NT2/D1 (cell line): Measurements from ENCODE around the gene TRAM1L1.

Experiments
- DNase-seq: peaks from one replicate; pipeline ENCODE4 v3.0.0-alpha.2; 2011; ENCODE audit warnings: low read depth, low spot score
- H3K27me3 ChIP-seq: 2 replicates; pipeline ENCODE4 v1.6.0; 2011; ENCODE audit warnings: mild to moderate bottlenecking; ENCODE audit not compliant: insufficient read length, insufficient read depth
- H3K36me3 ChIP-seq: 2 replicates; pipeline ENCODE4 v1.6.1; 2011; ENCODE audit warnings: mild to moderate bottlenecking, low read length, mixed read lengths; ENCODE audit not compliant: insufficient read depth, insufficient read length
- H3K4me1 ChIP-seq: 2 replicates; pipeline ENCODE4 v1.5.1; 2011; ENCODE audit not compliant: insufficient read depth, insufficient read length
- H3K4me3 ChIP-seq: 2 replicates; pipeline ENCODE4 v1.5.1; 2011; ENCODE audit warnings: low read depth; ENCODE audit not compliant: insufficient read length
- H3K9ac ChIP-seq: 2 replicates; pipeline ENCODE4 v1.6.0; 2011; ENCODE audit warnings: low read depth; ENCODE audit not compliant: insufficient read length
- H3K9me3 ChIP-seq: 2 replicates; pipeline ENCODE4 v1.5.1; 2011; ENCODE audit warnings: mild to moderate bottlenecking, low read length; ENCODE audit not compliant: insufficient read depth
- SUZ12 ChIP-seq: IDR thresholded peaks from 2 replicates; pipeline ENCODE4 v1.6.1; 2011; ENCODE audit not compliant: insufficient read length, insufficient read depth; ENCODE audit errors: extremely low read depth
- YY1 ChIP-seq: IDR thresholded peaks from 2 replicates; pipeline ENCODE4 v1.6.1; 2011; ENCODE audit not compliant: insufficient read length, insufficient read depth
- ZNF274 ChIP-seq: IDR thresholded peaks from 2 replicates; pipeline ENCODE4 v1.6.1; 2011; ENCODE audit warnings: mild to moderate bottlenecking, low read depth, low read length

TRAM1L1 gene

DNA sequence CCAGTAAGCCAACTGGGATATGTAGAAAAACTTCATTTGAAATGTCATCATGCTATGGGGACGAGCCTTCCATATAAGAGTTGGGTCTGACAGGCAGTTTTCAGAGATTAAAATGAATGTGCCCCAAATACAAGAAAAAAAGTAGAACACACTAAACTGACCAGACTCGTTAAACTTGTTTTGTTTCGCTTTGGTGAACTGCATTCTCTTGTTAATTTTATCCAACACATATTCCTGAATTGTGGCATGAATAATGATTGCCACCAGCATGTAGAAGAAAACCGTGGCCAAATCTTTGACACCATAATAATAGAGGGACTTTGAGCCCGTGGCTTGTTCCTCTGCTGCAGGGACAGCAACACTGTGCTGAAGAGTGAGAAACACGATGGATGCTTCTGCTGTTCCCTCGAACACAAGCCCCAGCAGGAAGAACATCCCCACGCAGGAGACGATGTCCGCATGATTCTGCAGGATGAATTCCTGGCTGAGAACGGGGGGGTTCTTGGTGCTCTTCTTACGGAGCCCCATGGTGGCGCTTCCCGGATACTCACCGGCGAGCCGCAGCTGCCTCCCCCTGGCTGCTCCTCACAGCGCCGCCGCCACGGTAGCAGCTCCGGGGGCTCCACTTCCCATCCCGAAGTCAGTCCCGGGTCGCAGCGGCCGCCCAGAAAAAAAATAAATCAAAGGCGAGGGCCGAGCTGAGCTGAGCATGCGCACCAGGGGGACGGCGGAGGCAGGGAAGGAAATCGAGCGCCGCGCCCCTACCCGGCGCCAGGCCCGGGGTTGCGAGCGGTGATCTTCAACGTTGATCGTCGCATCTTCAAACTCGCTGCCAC, at the start of gene TRAM1L1:
Gene TRAM1L1 (minus strand): TSS at position 711 of the 836 bp plus-strand sequence. CDS start 183 bp downstream, at position 528.
- TF ChIP-seq YY1 = no peak
- no peak for TF ChIP-seq SUZ12
- no peak for TF ChIP-seq ZNF274

DNA sequence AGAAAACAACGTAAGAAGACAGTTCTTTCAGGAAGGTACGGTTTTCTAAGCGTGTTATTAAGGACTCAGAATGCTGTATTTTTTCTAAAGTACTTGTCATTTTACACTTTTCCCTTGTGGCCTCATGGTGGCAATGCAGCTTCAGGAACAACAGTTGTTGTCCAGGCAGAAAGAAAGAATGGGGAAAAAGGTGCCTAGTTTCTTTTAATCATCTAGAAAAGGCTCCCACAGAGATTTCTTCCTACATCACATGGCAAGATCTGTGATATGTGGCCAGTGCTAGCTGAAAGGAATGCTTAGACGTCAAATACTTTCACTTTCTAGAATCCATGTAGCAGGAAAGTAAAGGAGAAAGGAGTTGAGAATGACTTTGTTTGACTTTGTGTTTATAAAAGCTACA, 49.0 kb upstream of the TRAM1L1 start:
- DNase-seq = peak; percentile 22
- no peaks in the 10 kb centered on the region for H3K36me3 ChIP-seq
- TF ChIP-seq SUZ12 = no peak
- TF ChIP-seq ZNF274 = no peak
- no peak for TF ChIP-seq YY1
- no peaks in the 10 kb centered on the region for H3K9me3 ChIP-seq
- H3K9ac ChIP-seq = no peak overlapping the region
- H3K27me3 ChIP-seq = no peaks in the 10 kb centered on the region
- H3K4me3 ChIP-seq = no peak overlapping the region
- no peaks in the 10 kb centered on the region for H3K4me1 ChIP-seq

More for the DNA sequence above, at the start of gene TRAM1L1:
- peak within 1 kb of the TSS; percentile 46 for H3K4me3 ChIP-seq
- no peaks in the 10 kb centered on the region for H3K27me3 ChIP-seq
- no peaks in the 10 kb centered on the region for H3K9me3 ChIP-seq
- no peaks in the 10 kb centered on the region for H3K4me1 ChIP-seq
- peak; percentile 15 for DNase-seq
- H3K36me3 ChIP-seq = no peaks in the 10 kb centered on the region
- peak within 1 kb of the TSS; percentile 63 for H3K9ac ChIP-seq

DNA sequence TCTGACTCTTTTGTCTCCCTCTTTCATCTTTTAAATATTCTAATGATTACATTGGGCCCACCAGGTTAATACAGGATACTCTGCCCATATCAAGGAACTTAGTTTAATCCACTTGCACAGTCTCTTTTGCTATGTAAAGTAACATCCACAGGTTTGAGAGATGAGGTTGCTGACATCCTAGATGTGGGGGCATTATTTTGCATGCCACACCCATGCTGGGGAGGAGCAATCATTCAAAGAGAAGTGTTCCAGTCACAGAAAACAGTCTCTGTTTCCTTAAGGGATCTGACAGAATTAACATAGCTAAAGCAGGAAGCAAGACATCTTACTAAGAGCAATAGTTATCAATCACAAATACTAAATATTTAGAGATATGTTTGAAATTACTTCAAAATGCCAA, 11.5 kb upstream of the TRAM1L1 start:
- Histone ChIP-seq H3K4me3 (no peak overlapping the region), H3K4me1 (no peaks in the 10 kb centered on the region), H3K27me3 (no peaks in the 10 kb centered on the region), H3K36me3 (no peaks in the 10 kb centered on the region), H3K9ac (no peak overlapping the region), H3K9me3 (no peaks in the 10 kb centered on the region)
- TF ChIP-seq YY1 (no peak), SUZ12 (no peak), ZNF274 (no peak)
- DNase-seq = no peak

DNA sequence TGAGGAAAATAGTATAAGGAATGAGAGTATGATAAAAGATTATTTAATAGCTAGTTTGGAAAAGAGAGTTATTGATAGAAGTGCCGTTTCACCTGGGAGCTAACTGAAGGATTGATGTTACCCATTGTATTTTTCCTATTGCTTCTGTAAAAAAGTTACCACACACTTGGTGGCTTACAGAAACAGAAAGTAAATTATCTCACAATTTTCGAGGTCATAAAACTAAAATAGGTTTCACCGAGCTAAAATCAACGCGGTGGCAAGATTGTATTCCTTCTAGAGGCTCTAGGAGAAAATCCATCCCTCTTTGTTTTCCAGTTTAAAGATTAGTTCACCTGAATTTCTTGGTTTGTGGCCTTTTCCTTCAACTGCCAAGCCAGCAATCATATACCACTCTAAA, 11.1 kb upstream of the TRAM1L1 start:
- no peak for DNase-seq
- Histone ChIP-seq H3K9me3 (no peaks in the 10 kb centered on the region), H3K9ac (no peak overlapping the region), H3K36me3 (no peaks in the 10 kb centered on the region), H3K4me3 (no peak overlapping the region), H3K27me3 (no peaks in the 10 kb centered on the region), H3K4me1 (no peaks in the 10 kb centered on the region)
- TF ChIP-seq SUZ12 (no peak), YY1 (no peak), ZNF274 (no peak)

DNA sequence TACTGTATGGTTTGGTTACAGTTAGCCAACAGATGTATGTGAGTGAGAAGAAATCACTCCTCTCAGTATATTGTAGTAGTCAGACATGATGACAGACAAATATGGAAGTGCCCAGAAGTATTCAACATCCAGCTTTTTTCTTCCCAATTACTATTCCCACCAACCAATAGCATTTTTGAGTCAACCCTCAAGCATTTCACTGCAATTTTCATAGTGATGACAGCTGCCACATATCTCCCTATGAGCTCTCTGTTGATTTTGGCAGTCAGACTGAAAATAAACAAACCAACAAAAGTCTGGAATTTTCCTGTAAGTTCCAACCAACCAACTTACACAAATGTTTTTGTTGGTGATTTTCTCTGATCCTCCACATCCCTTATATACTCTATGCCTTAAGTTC, 8.2 kb upstream of the TRAM1L1 start:
- H3K4me1 ChIP-seq = no peaks in the 10 kb centered on the region
- no peaks in the 10 kb centered on the region for H3K27me3 ChIP-seq
- no peaks in the 10 kb centered on the region for H3K36me3 ChIP-seq
- TF ChIP-seq YY1 (no peak), SUZ12 (no peak), ZNF274 (no peak)
- no peak for DNase-seq
- no peak overlapping the region for H3K4me3 ChIP-seq
- no peak overlapping the region for H3K9ac ChIP-seq
- no peaks in the 10 kb centered on the region for H3K9me3 ChIP-seq

DNA sequence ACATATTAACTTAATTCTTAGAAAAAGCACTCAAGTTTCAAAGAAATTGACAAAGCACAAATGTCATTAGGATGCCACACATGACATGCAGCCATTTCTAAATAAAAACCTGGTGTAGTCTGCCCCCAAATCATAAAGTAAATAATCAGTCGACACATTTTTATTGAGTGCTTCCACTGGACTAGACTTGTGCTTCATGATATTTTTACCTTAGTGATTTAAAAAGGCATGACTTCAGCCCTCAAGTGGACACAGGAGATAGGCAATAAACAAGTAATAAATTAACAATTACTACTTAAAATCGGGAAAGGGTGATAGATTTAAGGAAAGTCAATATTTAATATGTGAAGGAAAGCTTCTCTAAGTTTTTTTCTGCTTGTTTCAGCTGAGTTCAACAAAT, 7.6 kb downstream of the TRAM1L1 start:
- DNase-seq = no peak
- Histone ChIP-seq H3K4me3 (no peak overlapping the region), H3K9ac (no peak overlapping the region), H3K9me3 (no peaks in the 10 kb centered on the region), H3K4me1 (no peaks in the 10 kb centered on the region), H3K27me3 (no peaks in the 10 kb centered on the region), H3K36me3 (no peaks in the 10 kb centered on the region)
- TF ChIP-seq YY1 (no peak), ZNF274 (no peak), SUZ12 (no peak)

DNA sequence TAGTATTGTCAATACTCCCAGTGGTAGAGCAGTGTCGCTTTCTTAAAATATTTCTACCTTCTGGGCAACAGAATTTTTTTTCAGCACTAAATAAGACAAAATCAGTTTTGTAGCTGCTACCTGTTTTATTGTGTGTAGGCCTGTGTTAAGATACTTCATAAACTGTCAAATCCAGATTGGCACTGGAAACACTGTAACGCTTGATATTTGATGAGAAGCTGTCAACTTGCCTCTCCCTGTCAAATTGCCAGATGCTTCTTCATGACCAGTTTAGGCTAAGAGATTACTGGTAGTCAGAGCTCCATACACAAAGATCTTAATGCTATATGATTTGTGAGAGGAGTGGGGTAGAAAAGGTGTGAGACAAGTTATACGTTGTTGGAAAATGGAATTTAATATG, 17.3 kb downstream of the TRAM1L1 start:
- Histone ChIP-seq H3K36me3 (no peaks in the 10 kb centered on the region), H3K9me3 (no peaks in the 10 kb centered on the region), H3K4me3 (no peak overlapping the region), H3K27me3 (no peaks in the 10 kb centered on the region), H3K4me1 (no peaks in the 10 kb centered on the region), H3K9ac (no peak overlapping the region)
- no peak for DNase-seq
- TF ChIP-seq SUZ12 = no peak
- no peak for TF ChIP-seq ZNF274
- TF ChIP-seq YY1 = no peak
